RWPE2 (cell line): ENCODE data around the gene C19orf44.

Experiments
- ATAC-seq: fragments of 200-7000 bp; cut with Tn5 transposase; 3 replicates; pipeline ENCODE4 v1.9.1; 2021; ENCODE audit warnings: low read depth
- DNase-seq: peaks from one replicate; pipeline ENCODE4 v3.0.0-alpha.2; 2020; ENCODE audit warnings: low spot score
- H3K27ac ChIP-seq: fragments of 450-650 bp; 2 replicates; pipeline ENCODE4 v1.5.1; 2017; ENCODE audit warnings: mild to moderate bottlenecking; ENCODE audit not compliant: poor library complexity, severe bottlenecking
- H3K27me3 ChIP-seq: fragments of 250-450 bp; sonication (Bioruptor Pico); 2 replicates; pipeline ENCODE4 v1.5.1; 2021; ENCODE audit warnings: mild to moderate bottlenecking, moderate library complexity; ENCODE audit not compliant: insufficient read depth, poor library complexity, severe bottlenecking
- H3K36me3 ChIP-seq: fragments of 250-450 bp; sonication (Bioruptor Pico); 2 replicates; pipeline ENCODE4 v1.5.1; 2020; ENCODE audit warnings: low read depth, mild to moderate bottlenecking, moderate library complexity
- H3K4me1 ChIP-seq: fragments of 250-450 bp; sonication (Bioruptor Pico); 2 replicates; pipeline ENCODE4 v1.5.1; 2021; ENCODE audit warnings: mild to moderate bottlenecking, moderate library complexity; ENCODE audit not compliant: insufficient read depth, poor library complexity, severe bottlenecking
- H3K4me3 ChIP-seq: fragments of 250-450 bp; sonication (Bioruptor Pico); 2 replicates; pipeline ENCODE4 v1.5.1; 2021; ENCODE audit warnings: mild to moderate bottlenecking, moderate library complexity; ENCODE audit not compliant: severe bottlenecking
- H3K9me3 ChIP-seq: fragments of 250-450 bp; sonication (Bioruptor Pico); 2 replicates; pipeline ENCODE4 v1.5.1; 2021; ENCODE audit warnings: mild to moderate bottlenecking, moderate library complexity; ENCODE audit not compliant: severe bottlenecking
- TF ChIP-seq, protein P1 (sequence below): fragments of 450-650 bp; IDR thresholded peaks from one replicate; pipeline ENCODE4 v1.5.1; 2017; ENCODE audit warnings: mild to moderate bottlenecking, moderate library complexity; ENCODE audit not compliant: poor library complexity, severe bottlenecking

C19orf44 gene

DNA sequence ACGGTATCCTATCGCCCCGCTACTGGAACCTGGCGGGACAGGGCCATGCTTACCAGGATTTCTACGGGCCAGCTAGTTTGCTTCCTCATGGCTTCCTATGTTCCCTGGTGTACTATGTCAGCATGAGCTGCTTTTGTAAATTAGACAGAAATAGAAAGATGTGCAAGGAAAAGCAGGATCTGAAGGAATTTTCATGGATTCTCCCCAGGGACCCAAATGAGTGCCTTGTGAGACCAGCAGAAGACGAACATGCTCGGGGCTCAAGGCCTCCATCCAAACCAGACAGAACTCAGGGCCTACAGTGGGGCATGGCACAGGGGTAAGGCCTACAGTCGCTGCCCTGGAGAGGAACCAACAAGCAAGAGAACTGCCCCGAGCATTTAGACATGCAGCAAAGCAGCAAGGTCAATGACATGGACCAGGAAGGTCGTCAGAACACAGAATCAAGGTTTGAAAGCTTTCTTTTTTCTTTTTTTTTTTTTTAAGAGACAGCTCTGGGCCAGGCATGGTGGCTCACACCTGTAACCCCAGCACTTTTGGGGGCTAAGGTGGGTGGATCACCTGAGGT is 41.8 kb upstream of the C19orf44 start:
- H3K4me3 ChIP-seq, result no peak overlapping the region
- H3K9me3 ChIP-seq, result no peaks in the 10 kb centered on the region
- DNase-seq (no peak), ATAC-seq (no peak)
- H3K27ac ChIP-seq, result no peak overlapping the region
- H3K27me3 ChIP-seq, result no peaks in the 10 kb centered on the region
- H3K36me3 ChIP-seq, result no peaks in the 10 kb centered on the region
- H3K4me1 ChIP-seq, result peaks cover 12% of the 10 kb centered on the region
- TF ChIP-seq, protein P1, sequence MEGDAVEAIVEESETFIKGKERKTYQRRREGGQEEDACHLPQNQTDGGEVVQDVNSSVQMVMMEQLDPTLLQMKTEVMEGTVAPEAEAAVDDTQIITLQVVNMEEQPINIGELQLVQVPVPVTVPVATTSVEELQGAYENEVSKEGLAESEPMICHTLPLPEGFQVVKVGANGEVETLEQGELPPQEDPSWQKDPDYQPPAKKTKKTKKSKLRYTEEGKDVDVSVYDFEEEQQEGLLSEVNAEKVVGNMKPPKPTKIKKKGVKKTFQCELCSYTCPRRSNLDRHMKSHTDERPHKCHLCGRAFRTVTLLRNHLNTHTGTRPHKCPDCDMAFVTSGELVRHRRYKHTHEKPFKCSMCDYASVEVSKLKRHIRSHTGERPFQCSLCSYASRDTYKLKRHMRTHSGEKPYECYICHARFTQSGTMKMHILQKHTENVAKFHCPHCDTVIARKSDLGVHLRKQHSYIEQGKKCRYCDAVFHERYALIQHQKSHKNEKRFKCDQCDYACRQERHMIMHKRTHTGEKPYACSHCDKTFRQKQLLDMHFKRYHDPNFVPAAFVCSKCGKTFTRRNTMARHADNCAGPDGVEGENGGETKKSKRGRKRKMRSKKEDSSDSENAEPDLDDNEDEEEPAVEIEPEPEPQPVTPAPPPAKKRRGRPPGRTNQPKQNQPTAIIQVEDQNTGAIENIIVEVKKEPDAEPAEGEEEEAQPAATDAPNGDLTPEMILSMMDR, result no peak

DNA sequence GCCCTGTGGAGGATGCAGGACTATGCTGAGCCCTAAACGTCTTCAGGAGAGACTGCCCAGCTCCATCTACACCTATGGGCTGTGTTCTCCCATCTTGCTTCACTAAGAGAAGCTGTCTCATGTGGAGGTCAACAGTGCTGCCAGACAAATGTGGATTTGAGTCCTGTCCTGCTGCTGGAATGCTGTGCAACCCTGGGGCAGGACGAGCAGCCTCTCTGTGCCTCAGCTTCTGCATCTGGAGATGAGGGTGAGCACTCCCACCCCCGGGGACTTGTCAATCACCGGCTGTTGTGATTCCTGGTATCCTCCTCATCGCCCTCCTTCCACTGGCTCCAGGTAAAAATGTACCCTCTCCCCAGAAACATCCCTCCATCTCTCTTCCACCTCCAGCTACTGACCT is 40.7 kb upstream of the C19orf44 start:
- DNase-seq (no peak), ATAC-seq (no peak)
- H3K27ac ChIP-seq, result no peak overlapping the region
- H3K4me3 ChIP-seq, result no peak overlapping the region
- H3K4me1 ChIP-seq, result peaks cover 12% of the 10 kb centered on the region
- no peaks in the 10 kb centered on the region for H3K9me3 ChIP-seq
- H3K27me3 ChIP-seq, result no peaks in the 10 kb centered on the region
- no peaks in the 10 kb centered on the region for H3K36me3 ChIP-seq
- TF ChIP-seq, protein P1, result no peak

DNA sequence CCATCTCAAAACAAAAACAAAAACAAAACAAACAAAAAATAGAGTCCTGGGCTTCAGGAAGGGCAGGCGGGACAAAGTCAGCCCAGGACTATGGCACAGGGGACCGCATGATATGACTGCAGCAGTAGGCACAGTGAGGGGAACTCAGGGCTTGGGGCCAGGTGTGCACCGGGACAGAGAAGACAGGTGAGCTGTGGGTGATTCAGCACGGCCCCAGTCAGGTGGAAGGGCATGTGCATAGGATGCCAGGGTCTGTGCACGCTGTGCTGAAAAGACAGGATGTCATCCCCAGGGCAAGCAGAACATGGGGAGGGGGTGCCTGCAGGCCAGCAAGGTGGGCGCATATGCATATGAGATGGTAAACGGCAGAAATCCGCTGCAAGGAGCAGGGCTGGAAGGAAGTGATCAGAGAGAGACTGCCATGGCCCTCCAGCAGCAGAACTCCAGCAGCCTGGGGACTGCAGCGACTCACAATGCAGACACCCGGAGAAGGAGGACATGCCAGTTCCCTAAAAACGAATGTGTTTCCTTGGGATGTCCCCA is 39.5 kb upstream of the C19orf44 start:
- ATAC-seq (peak; percentile 54), DNase-seq (no peak)
- TF ChIP-seq, protein P1, result no peak
- peaks cover 12% of the 10 kb centered on the region for H3K4me1 ChIP-seq
- H3K36me3 ChIP-seq, result no peaks in the 10 kb centered on the region
- H3K4me3 ChIP-seq, result no peak overlapping the region
- no peaks in the 10 kb centered on the region for H3K9me3 ChIP-seq
- H3K27ac ChIP-seq, result peak overlapping the region; percentile 35
- H3K27me3 ChIP-seq, result no peaks in the 10 kb centered on the region

DNA sequence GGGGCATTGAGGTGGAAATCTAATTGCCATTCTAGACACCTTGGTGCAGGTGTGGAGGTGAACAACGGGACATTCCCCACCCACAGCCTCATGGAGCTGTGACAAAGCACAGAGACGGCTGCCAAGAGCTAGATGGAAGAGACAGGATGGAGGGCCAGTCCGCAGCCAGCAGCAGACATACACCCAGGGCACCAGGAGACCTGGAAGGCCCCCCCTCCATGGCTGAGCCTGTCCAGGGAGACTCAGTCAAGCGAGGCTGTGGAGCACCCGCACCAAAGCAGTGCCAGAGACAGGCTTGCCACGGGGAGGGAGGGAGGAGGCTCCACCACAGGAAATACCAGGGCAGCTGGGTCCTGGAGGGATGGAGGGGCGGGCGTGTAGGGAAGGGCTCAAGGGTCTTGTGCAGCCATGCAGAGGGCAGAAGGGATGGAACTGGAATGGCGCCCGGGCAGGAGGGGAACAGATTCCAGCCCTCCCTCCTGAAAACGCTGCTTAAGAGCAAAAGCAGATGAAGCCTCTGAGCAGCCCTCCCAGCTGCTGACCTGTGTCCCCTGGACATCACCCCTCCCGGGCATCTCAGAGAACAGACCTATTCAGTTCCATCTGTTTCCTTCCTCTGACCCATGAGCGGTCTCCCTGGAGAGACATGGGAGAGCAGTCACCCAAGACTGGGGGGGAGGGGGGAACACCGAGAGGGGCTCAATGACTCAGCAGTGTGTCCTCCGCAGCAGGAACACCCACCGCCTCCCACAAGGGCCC is 38.8 kb upstream of the C19orf44 start:
- Histone ChIP-seq H3K4me1 (peaks cover 12% of the 10 kb centered on the region), H3K9me3 (no peaks in the 10 kb centered on the region), H3K4me3 (no peak overlapping the region), H3K27me3 (no peaks in the 10 kb centered on the region), H3K27ac (peak overlapping the region; percentile 35), H3K36me3 (no peaks in the 10 kb centered on the region)
- DNase-seq (no peak), ATAC-seq (peak; percentile 78)
- TF ChIP-seq, protein P1, result no peak

DNA sequence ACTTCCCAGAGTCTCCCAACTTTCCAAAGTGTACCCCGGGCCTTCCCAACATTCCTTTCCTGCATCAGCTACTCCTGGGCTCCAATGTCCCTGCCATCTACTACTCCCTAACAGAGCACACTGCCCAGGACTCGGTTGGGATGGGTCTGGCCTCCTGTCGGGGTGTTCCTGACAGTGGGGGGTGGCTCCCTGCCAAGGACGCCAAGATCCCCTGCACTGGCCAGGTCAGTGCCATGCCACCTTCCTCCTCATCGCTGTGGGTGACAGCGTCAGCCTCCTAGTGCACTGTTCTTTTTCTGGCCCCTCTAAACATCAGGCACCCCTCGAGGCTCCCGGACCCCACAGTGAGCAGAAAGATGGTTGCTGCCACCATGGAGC is 38.3 kb upstream of the C19orf44 start:
- ATAC-seq (no peak), DNase-seq (no peak)
- H3K27ac ChIP-seq, result peak overlapping the region; percentile 35
- H3K4me3 ChIP-seq, result no peak overlapping the region
- H3K27me3 ChIP-seq, result no peaks in the 10 kb centered on the region
- TF ChIP-seq, protein P1, result no peak
- H3K4me1 ChIP-seq, result peaks cover 14% of the 10 kb centered on the region
- no peaks in the 10 kb centered on the region for H3K9me3 ChIP-seq
- no peaks in the 10 kb centered on the region for H3K36me3 ChIP-seq
